ENCODE measurements around the gene DUOX1.
"Not testable (repeated sequence)": the region's sequence is repeated elsewhere in the genome, so short reads cannot be mapped to it uniquely, and the experiment has no call there.

Gene DUOX1

GRCh38 chr15:45129651-45130129, at the start of gene DUOX1, which contains the start of gene DUOXA1:
Gene DUOX1 (plus strand): TSS chr15:45129994. CDS start chr15:45131967, 1,973 bp downstream.
Gene DUOXA1 (minus strand): TSS chr15:45129879. CDS start chr15:45123014, 6,865 bp downstream.
- no peak for DNase-seq

DNA sequence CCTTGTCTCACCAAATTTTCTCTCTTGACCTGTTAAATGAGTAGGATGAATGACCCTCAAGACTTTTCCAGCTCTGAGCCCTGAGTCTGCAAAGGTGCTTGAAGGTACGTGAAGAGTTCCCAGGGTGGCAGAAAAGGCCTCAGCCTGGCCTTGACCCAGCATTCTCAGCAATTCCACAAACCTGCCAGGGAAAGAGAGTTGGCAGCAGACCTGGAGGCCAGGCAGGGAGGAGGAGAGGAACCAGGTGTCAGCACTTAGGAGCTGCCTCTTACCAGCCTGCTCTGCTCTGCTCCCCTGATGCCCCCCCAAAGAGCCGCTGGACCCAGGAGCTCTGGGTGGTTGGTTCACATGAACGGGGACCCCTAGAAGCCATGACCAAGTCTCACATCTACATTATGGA, 49.2 kb upstream of the DUOX1 start:
- DNase-seq, result not testable (repeated sequence)

- not testable (repeated sequence) for DNase-seq
Measured at GRCh38 chr15:45082412-45082811, 47.4 kb upstream of the DUOX1 start.

- no peak for DNase-seq
Measured at GRCh38 chr15:45083223-45083622, 46.6 kb upstream of the DUOX1 start.

DNA sequence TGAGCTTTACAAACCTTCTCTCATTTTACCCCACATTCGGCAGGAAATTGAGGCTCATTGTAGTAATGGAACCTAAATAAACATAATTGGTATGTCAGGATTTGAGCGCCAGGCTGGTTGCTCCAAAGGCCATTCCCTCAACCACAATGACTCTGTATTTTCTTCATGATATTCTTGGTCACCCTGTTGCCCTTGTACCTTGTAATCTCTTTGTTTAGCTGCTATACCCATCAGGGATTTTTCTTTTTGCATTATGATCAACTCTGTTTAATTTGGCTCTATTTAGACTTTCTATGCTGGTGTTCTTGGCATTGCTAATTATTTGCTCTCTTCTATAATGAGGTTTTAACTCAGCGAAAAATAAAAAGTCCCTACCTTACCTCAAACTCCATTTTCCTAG, 45.6 kb upstream of the DUOX1 start:
- DNase-seq, result no peak

GRCh38 chr15:45087513-45087912, 42.3 kb upstream of the DUOX1 start:
- DNase-seq, result no peak

GRCh38 chr15:45088801-45089711, 40.7 kb upstream of the DUOX1 start:
- DNase-seq, result no peak

DNA sequence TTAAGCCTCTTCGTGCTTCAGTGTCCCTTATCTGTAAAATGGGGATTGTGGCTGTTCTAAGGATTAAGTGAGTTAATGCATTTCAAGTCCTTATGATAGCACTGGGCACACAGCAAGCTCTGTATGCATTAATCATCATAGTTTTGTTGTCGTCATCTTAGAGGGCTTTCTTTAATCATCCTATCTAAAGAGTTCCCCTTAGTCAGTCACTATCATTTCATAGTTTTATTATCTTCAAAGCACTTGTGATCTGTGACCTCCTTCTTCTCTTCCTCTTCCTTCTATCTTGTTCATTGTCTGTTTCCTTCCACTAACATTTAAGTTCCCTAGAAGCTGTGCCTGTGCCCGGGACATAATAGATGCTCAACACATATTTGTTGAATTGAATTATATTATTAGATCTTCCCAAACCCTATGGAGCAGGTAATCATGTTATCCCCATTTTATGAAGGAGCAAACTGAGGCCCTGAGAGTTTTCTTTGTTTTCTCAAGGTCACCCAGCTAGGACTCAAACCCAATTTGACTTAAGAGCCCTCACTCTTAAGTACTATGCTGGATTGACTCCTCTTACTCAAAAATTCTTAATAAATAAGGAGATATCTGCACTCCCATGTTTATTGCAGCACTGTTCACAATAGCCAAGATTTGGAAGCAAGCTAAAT, 40.0 kb upstream of the DUOX1 start:
- DNase-seq, result no peak

- DNase-seq, result no peak
Measured at GRCh38 chr15:45091161-45091560, 38.6 kb upstream of the DUOX1 start.

DNA sequence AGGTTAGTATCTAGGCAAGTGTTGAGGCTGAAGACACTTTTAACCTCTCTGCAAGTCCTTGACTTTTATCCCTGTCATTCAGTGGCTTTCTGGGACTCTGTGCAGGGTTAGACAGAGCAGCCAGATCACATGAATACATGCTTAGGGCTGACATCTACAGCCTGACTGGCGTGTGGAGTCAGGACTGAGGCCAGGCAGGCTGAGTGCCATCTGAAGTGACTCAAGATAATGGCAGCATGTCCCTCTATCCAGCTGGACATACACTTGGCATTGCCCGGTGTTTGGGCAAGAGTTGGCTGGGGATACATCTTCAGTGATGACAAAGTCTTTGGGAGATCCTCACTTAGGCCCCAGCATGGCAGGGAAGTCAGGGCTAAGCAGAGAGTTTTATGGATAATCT, 38.2 kb upstream of the DUOX1 start:
- DNase-seq, result no peak

DNA sequence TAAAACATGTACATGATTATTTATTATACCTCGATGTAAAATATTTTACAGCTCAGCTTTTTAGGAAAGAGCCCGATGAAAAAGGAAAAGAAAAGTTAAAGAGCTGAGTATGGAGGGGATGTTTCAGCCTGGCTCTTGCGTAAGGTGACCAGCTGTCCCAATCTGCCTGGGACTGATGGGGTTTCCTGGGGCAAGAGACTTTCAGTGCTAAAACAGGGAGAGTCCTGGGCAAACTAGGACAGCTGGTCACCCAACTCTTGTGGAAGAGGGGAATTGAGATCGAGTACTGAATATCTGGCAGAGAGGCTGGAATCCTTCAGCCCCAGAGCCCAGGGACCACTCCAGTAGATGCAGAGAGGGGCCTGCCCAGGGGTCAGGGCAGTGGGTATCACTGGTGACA, 36.8 kb upstream of the DUOX1 start:
- no peak for DNase-seq

DNA sequence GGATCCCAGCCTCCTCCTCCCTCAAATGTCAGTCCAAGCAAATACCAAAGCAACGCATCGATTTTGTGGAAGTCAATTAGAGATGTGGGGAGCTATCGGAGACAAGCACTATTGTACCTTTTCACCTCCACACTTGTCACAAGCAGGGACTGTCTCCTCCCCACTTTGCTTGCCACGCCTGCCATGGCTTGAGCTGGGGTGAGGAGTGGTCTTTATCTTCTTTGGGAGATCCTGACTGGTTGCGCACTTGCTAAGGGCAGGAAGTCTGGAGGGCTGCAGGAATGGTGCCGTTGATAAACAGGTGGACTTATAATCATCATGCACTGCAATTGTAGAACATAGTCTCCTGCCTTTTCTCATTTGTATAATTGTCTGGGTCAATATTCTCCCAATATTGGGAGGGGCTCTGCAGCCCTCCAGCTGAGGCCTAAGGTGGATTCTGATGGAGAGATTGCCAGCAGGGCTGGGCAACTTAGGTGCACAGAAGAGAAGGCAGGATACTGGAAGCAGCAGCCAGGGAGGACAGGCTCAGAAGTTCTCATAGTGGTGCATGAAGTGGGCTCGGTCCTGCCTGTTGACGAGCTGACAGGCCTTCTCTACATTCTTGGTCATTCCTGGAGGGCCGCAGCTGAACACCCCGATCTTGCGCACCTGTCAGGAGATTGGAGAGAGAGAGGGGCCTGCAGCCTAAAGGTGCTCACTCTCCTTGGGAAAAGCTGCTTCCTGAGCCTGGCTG, 36.0 kb upstream of the DUOX1 start:
- no peak for DNase-seq

DNA sequence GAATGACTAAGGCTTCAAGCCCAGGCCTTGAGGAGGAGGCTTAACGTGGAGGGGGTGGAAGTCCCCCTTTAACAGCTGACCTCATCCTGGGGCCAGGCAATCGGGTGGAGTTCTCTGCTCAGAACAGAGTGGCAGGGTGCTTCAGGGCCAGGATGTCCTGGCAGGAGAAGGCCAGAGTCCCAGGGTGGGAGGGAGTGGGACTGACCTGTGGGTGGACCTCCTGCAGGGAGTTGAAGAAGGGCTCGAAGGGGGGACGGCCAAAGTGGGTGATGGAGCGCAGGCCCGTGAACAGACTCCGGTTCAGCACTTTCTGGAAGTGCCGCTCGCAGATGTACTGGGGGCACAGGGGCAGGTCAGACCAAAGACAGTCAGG, 35.5 kb upstream of the DUOX1 start:
- no peak for DNase-seq

DNA sequence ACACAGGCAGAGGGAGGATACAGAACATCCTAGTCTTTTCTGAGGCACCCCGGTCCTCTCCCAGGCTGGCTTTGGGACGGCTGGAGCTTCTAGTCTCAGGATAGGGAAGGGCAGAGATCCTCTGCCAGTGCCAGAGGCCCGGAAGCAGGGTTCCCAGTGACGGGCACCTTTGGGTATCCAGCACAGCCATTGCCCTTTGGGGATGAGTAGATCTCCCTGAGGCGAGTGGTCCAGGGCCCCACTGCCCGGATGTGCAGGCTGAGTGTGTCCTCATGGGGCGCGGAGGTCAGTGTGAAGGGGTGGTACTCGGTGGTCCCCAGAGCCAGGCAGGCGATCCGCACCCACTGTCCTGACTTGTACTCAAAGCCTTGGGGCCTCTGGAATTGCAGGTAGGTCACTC, 34.1 kb upstream of the DUOX1 start:
- DNase-seq, result no peak

DNA sequence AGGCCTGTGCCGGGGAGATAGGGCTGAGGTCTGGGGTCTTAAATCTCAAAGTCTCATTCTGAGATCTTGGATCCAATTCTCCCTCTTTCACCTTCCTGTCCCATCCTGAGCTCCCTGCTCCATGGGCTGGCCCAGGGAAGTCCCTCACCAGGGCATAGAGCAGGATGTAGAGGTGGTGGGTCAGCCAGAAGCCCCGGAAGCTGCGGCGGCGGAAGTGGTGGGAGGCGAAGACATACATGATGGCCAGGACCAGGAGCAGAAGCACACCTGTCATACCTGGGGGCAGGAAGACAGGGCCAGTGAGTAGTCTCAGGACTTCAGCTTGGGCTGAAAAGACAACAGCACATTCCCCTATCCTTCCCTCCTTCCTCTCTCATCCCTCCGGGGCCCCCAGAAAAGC, 32.3 kb upstream of the DUOX1 start:
- no peak for DNase-seq

DNA sequence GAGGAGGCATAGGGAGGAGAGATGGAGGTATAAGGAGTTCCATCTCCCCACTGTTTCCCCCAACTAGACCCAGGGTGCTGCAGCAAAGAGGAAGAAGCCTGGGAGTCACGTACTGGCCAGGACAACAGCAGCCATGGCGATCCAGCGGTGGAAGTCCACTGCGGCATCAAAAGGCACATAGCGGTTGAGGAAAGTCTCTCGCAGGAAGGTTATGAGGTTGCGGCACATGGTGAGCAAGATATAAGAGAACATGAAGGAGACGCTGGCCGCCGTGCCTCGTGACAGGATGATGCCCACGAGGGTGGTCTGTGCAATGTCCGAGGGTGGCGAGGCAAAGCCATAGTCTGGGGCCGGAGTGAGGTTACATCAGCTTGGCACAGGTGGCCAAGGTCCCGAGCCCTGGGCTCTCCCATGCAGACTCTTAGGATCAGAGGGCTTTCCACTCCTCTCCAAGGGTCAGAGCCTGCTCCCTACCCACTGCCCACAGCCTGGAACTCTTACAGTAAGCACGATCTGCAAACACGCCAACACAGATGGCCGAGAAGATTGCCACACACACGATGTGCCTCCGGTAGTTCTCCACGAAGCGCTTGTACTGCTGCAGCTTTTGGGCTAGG, 30.1 kb upstream of the DUOX1 start:
- DNase-seq, result no peak

GRCh38 chr15:45100884-45101625, 28.7 kb upstream of the DUOX1 start:
- no peak for DNase-seq

DNA sequence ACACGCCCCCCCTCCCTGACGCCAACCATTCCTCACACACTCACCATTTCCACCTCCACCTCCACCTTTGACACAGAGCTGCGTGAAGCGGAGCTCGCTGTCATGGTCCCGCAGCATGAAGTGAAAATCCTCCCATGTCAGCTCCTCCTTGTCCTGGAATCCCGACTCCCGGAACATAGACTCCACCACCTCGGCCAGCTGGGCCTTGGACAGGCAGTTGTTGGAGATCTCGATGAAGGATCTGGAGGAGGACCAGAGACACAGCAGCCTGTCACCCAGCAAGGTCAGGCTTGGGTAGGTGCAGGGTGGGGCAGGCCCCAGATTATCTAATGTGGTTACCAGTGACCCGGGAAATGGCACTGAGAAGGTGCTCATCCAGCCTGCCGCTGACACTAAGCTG, 28.0 kb upstream of the DUOX1 start:
- no peak for DNase-seq

DNA sequence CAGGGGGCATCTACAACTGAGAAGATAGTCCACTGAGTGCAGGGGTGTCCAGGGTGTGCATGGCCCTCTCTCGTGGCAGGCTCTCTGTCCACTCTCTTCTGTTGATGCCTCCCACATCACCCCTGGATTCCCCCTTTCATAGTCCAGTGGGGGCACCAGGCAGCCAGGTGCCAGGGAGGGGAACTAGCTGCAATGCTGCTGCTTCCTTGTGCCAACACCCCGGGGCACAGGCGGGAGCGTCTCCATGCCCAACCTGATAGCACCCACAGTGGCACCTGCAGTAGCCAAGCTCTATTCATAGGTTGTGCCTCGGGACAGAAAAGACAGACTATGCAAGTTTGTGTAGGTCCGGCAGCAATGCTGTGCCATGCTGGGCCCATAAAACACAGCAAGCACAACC, 27.6 kb upstream of the DUOX1 start:
- no peak for DNase-seq

- DNase-seq, result not testable (repeated sequence)
Measured at GRCh38 chr15:45104170-45104569, 25.6 kb upstream of the DUOX1 start.

- DNase-seq, result no peak
Measured at GRCh38 chr15:45105586-45105985, 24.2 kb upstream of the DUOX1 start.

Measured in NCI-H510A treated with DMSO at 0.1 percent for 48 hours (cell line).